Measurements from ENCODE around the gene WWOX.

The WWOX gene

DNA sequence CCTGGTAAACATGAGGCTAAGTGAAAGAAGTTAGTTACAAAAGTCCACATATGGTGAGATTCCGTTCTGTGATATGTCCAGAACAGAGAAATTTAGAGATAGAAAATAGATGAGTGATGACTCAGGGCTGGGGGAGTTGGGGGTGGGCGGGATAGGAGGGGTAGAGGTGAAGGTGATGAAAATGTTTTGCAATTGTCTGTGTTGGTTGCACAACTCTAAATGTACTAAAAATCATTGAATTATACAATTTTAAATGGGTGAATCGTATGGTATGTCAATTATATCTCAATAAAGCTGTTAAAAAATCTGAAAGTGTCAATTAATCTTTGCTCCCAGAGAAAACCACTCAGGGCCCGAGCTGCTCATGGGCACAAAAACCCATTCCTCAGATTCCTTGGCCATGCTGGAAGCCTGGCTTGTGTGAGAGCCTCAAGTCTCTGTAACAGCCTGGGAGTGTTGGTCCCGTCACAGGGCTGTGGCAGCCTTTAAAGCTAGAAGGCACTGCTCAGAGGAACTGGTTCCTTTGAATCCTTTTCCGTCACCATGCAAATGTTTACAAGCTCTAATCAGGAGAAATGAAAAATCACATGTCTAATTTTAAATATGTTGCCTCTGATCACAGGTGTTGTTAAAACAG, 225.3 kb downstream of the WWOX start:
- DNase-seq (ENCODE audit: extremely low spot score): no peak
- no peak for TF ChIP-seq CTCF (IDR thresholded peaks at IDR 0.05; ENCODE audit: control extremely low read depth, extremely low read depth, low read depth, missing control alignments)
- ChIA-PET POLR2A (no interaction called here), CTCF (no interaction called here)

- no peak for DNase-seq (ENCODE audit: extremely low spot score)
- CTCF ChIA-PET: no interaction called here
- POLR2A ChIA-PET: no interaction called here
Measured at GRCh38 chr16:78325468-78326352, 226.3 kb downstream of the WWOX start.

DNA sequence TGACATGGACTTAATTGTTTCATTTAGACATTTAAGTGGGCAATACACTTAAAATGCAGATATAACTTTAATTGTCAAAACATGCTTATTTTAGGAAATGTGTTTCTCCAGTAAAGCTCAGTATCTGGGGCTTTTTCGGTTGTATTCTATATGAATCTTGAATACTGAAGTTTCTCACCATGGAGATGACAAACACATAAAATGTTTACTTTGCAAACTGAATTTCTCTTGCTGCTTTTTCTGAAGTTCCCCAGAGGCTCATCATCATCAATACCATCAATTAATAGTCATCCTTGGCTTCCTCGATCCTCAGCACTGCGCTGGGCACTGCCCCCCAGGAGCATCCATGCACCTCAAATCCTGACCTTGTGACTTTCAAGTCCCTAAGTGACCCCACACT, 227.3 kb downstream of the WWOX start:
- CTCF ChIA-PET: no interaction called here
- no peak for TF ChIP-seq CTCF (IDR thresholded peaks at IDR 0.05; ENCODE audit: control extremely low read depth, extremely low read depth, low read depth, missing control alignments)
- POLR2A ChIA-PET: no interaction called here
- no peak for DNase-seq (ENCODE audit: extremely low spot score)

More at GRCh38 chr16:78325468-78326352, 226.3 kb downstream of the WWOX start:
- no peak for TF ChIP-seq CTCF (IDR thresholded peaks at IDR 0.05; ENCODE audit: control extremely low read depth, extremely low read depth, low read depth, missing control alignments)

- CTCF ChIA-PET: interaction anchor here (0.9 kb wide), 1 partner anchor 17 kb away, joined by 3 read pairs; no protein-coding TSS in a partner anchor
- DNase-seq (ENCODE audit: extremely low spot score): no peak
- no peak for TF ChIP-seq CTCF (IDR thresholded peaks at IDR 0.05; ENCODE audit: control extremely low read depth, extremely low read depth, low read depth, missing control alignments)
- POLR2A ChIA-PET: no interaction called here
Measured at GRCh38 chr16:78331731-78332130, 232.3 kb downstream of the WWOX start.

GRCh38 chr16:78333808-78334207, 234.4 kb downstream of the WWOX start:
- no peak for DNase-seq (ENCODE audit: extremely low spot score)
- POLR2A ChIA-PET: no interaction called here
- CTCF ChIA-PET: no interaction called here
- no peak for TF ChIP-seq CTCF (IDR thresholded peaks at IDR 0.05; ENCODE audit: control extremely low read depth, extremely low read depth, low read depth, missing control alignments)

GRCh38 chr16:78340590-78340989, 241.1 kb downstream of the WWOX start:
- no peak for TF ChIP-seq CTCF (IDR thresholded peaks at IDR 0.05; ENCODE audit: control extremely low read depth, extremely low read depth, low read depth, missing control alignments)
- DNase-seq (ENCODE audit: extremely low spot score): no peak
- ChIA-PET CTCF (no interaction called here), POLR2A (no interaction called here)
